Panc1 (cell line): Measurements from ENCODE around the gene SIK2. TPM values are rescaled to one million over a fixed set of nuclear protein-coding genes. Genes with fewer than 3 reads are reported as not detected.

Experiments
- ATAC-seq: fragments of 200-7000 bp; cut with Tn5 transposase; 2 replicates; pipeline ENCODE4 v1.9.1; 2020; ENCODE audit warnings: mild to moderate bottlenecking, moderate library complexity
- BruUV-seq: library from RNA; stranded (reverse); fragments of 400-500 nt; replicated peaks from 2 replicates; lab custom pipeline; 2021; lab: Mats Ljungman, UMichigan
- CTCF ChIA-PET: fragments of 300-600 bp; sonication (Branson Sonifier 250); formaldehyde crosslinking; loops from one replicate; lab custom pipeline; 2022; ENCODE audit warnings: antibody characterized with exemption; lab: Charles Lee
- POLR2A ChIA-PET: fragments of 300-600 bp; sonication (Branson Sonifier 250); formaldehyde crosslinking; loops from one replicate; lab custom pipeline; 2022; ENCODE audit warnings: antibody characterized with exemption; lab: Charles Lee
- DNase-seq: peaks from one replicate; pipeline ENCODE4 v3.0.0-alpha.2; 2010; ENCODE audit warnings: low read depth, low spot score
- H3K27ac ChIP-seq: 2 replicates; pipeline ENCODE4 v1.5.1; 2011; ENCODE audit warnings: mild to moderate bottlenecking, low read length, inconsistent platforms
- H3K27me3 ChIP-seq: fragments of 200-500 bp; sonication (Bioruptor generic); 2 replicates; pipeline ENCODE4 v1.6.0; 2014; ENCODE audit warnings: low read length, inconsistent platforms; ENCODE audit not compliant: control insufficient read depth, insufficient read depth
- H3K36me3 ChIP-seq: fragments of 200-500 bp; sonication (Bioruptor generic); 2 replicates; pipeline ENCODE4 v1.5.1; 2014; ENCODE audit warnings: inconsistent platforms, mild to moderate bottlenecking, low read length, moderate library complexity; ENCODE audit not compliant: control insufficient read depth, insufficient read depth
- H3K4me1 ChIP-seq: 2 replicates; pipeline ENCODE4 v1.5.1; 2011; ENCODE audit warnings: inconsistent platforms, mild to moderate bottlenecking, low read length, moderate library complexity; ENCODE audit not compliant: control insufficient read depth, insufficient read depth
- H3K4me3 ChIP-seq, 2 experiments: 2 replicates each; pipeline ENCODE4 v1.5.1; 2011 to 2012; ENCODE audit warnings: low read depth in 2 of 2, low read length in 2 of 2, mild to moderate bottlenecking in 2 of 2, inconsistent platforms in 1 of 2, moderate library complexity in 1 of 2
- H3K9me3 ChIP-seq: fragments of 200-500 bp; sonication (Bioruptor generic); 2 replicates; pipeline ENCODE4 v1.5.1; 2014; ENCODE audit warnings: low read depth, mild to moderate bottlenecking, inconsistent platforms, low read length, moderate library complexity; ENCODE audit not compliant: control insufficient read depth, insufficient read depth
- CTCF ChIP-seq: fragments of 450-650 bp; IDR thresholded peaks from 2 replicates; pipeline ENCODE4 v1.5.1; 2017; ENCODE audit warnings: mild to moderate bottlenecking
- POLR2AphosphoS5 ChIP-seq: IDR thresholded peaks from 2 replicates; pipeline ENCODE4 v1.6.1; 2012; ENCODE audit warnings: mild to moderate bottlenecking, low read depth, low read length, moderate library complexity
- REST ChIP-seq, 2 experiments: IDR thresholded peaks; 2 replicates each; pipeline ENCODE4 v1.6.1; 2011 to 2012; ENCODE audit warnings: low read depth in 2 of 2, control low read depth in 1 of 2, low read length in 1 of 2, mild to moderate bottlenecking in 1 of 2, moderate library complexity in 1 of 2; ENCODE audit not compliant: insufficient read depth in 1 of 2
- SIN3A ChIP-seq: IDR thresholded peaks from 2 replicates; pipeline ENCODE4 v1.6.1; 2012; ENCODE audit warnings: low read depth, mild to moderate bottlenecking, low read length, moderate library complexity, borderline replicate concordance; ENCODE audit not compliant: insufficient read depth
- TCF7L2 ChIP-seq: IDR thresholded peaks from 2 replicates; pipeline ENCODE4 v1.6.1; 2011; ENCODE audit warnings: mild to moderate bottlenecking, low read depth, low read length, inconsistent platforms
- in situ Hi-C: cut with HindIII; loops from 2 replicates; pipeline ENCODE4 v1.10.0; 2016; ENCODE audit warnings: low sequenced_read_pairs, low pct_unique_long_range_greater_than_20kb
- intact Hi-C: fragments of 100-400 bp; cut with micrococcal nuclease; formaldehyde crosslinking; loops from one replicate; pipeline ENCODE4 v1.10.0; 2022; ENCODE audit not compliant: unreplicated experiment
- total RNA-seq: library from RNA; stranded (reverse); gene quantifications from one replicate; pipeline ENCODE4 v1.2.1, GENCODE V29; 2021; ENCODE audit not compliant: unreplicated experiment

Gene SIK2
- total RNA-seq, 1 experiment from 2014 or later: 17.0 TPM

GRCh38 chr11:111691741-111692140, 89.5 kb downstream of the SIK2 start:
- intact Hi-C loops: no loop called here
- BruUV-seq: no TSS peak
- ChIA-PET CTCF (no interaction called here), POLR2A (interaction anchor here (0.6 kb wide), 1 partner anchor 24 kb away, joined by 3 read pairs; no protein-coding TSS in a partner anchor)
- no peak overlapping the region for H3K4me3 ChIP-seq
- H3K9me3 ChIP-seq: no peaks in the 10 kb centered on the region
- H3K36me3 ChIP-seq: no peaks in the 10 kb centered on the region; the same call in 1 of the 2 replicates
- H3K27ac ChIP-seq: no peak overlapping the region
- ATAC-seq (no peak), DNase-seq (no peak)
- no peaks in the 10 kb centered on the region for H3K27me3 ChIP-seq
- no peak for TF ChIP-seq POLR2AphosphoS5
- TF ChIP-seq CTCF: no peak
- no peak for TF ChIP-seq REST (IDR thresholded peaks at IDR 0.05; ENCODE audit: insufficient read depth in 1 of 2, low read depth in 2 of 2, low read length in 1 of 2)
- no peak for TF ChIP-seq TCF7L2
- no peak for TF ChIP-seq SIN3A
- H3K4me1 ChIP-seq: no peaks in the 10 kb centered on the region
- in situ Hi-C loops: no loop called here

- intact Hi-C loops: no loop called here
- CTCF ChIA-PET: interaction anchor here (0.5 kb wide), 1 partner anchor 515 kb away, joined by 3 read pairs; no protein-coding TSS in a partner anchor
- ATAC-seq: no peak; the same call in 1 of the 2 replicates
These were observed 91.1 kb downstream of the SIK2 start for GRCh38 chr11:111693224-111693937.

More at GRCh38 chr11:111693224-111693937, 91.1 kb downstream of the SIK2 start:
- in situ Hi-C loops: no loop called here
- BruUV-seq: no TSS peak
- POLR2A ChIA-PET: interaction anchor here (0.6 kb wide), 1 partner anchor 16 kb away, joined by 3 read pairs; no protein-coding TSS in a partner anchor
- Histone ChIP-seq H3K9me3 (no peaks in the 10 kb centered on the region), H3K4me3 (no peak overlapping the region), H3K27ac (no peak overlapping the region), H3K27me3 (no peaks in the 10 kb centered on the region), H3K4me1 (no peaks in the 10 kb centered on the region), H3K36me3 (no peaks in the 10 kb centered on the region)
- no peak for TF ChIP-seq CTCF
- TF ChIP-seq TCF7L2: no peak
- TF ChIP-seq SIN3A: no peak
- no peak for DNase-seq
